Measurements from ENCODE around the gene CHL1. TPM values are rescaled to one million over a fixed set of nuclear protein-coding genes. Genes with fewer than 3 reads are reported as not detected.

The CHL1 gene
- total RNA-seq, 1 donor from 2014 or later: 0.44 TPM

DNA sequence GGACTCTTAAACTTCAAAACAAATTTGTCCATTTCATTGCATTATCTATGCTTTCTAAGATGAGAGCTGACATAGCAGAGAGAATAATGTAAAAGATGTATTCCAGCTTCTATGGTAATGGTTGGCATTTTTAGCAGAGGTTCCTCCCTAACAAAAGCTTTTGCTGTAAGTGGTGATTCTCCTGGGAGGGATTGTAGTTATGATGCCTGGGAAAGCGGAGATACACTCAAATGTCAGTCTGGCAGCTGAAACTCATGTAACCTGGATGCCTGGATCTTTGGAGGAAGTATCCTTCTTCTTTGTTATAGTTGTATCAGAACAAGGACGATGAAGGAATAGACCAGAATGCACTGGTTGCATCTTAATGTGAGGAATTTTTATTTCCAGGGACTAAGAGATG is 7.5 kb downstream of the CHL1 start:
- H3K27me3 Mint-ChIP-seq (ENCODE audit: low read depth): peaks cover 63% of the 10 kb centered on the region
- H3K4me3 Mint-ChIP-seq: no peak overlapping the region
- TF ChIP-seq, protein P1, sequence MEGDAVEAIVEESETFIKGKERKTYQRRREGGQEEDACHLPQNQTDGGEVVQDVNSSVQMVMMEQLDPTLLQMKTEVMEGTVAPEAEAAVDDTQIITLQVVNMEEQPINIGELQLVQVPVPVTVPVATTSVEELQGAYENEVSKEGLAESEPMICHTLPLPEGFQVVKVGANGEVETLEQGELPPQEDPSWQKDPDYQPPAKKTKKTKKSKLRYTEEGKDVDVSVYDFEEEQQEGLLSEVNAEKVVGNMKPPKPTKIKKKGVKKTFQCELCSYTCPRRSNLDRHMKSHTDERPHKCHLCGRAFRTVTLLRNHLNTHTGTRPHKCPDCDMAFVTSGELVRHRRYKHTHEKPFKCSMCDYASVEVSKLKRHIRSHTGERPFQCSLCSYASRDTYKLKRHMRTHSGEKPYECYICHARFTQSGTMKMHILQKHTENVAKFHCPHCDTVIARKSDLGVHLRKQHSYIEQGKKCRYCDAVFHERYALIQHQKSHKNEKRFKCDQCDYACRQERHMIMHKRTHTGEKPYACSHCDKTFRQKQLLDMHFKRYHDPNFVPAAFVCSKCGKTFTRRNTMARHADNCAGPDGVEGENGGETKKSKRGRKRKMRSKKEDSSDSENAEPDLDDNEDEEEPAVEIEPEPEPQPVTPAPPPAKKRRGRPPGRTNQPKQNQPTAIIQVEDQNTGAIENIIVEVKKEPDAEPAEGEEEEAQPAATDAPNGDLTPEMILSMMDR (conservative IDR thresholded peaks at IDR 0.05): no peak
- H3K36me3 Mint-ChIP-seq (ENCODE audit: low read depth): no peaks in the 10 kb centered on the region
- H3K27ac Mint-ChIP-seq (ENCODE audit: unreplicated experiment): no peak overlapping the region
- no peak for DNase-seq (ENCODE audit: low read depth, low spot score)
- no peaks in the 10 kb centered on the region for H3K9me3 Mint-ChIP-seq
- no peaks in the 10 kb centered on the region for H3K4me1 Mint-ChIP-seq

DNA sequence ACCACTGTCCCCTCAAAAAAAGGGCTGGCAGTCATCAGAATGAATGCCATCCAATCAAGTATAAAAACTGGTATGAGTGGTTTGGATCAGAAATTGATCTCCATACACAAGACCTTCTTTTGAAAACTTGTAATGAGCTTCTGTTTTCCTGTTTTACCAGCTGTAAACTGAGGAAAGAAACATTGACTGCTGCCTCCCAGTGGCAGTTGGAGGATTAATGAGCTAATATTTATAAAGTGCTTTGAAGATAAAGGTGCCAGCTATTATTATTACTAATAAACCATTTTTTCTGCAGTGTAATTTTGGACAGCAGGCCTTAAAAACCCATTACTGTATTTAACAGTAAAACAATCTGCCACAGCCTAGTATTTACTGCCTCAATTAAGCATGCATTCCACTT is 11.4 kb downstream of the CHL1 start:
- DNase-seq (ENCODE audit: low read depth, low spot score): no peak
- H3K4me1 Mint-ChIP-seq: no peaks in the 10 kb centered on the region
- H3K36me3 Mint-ChIP-seq (ENCODE audit: low read depth): no peaks in the 10 kb centered on the region
- H3K27me3 Mint-ChIP-seq (ENCODE audit: low read depth): peaks cover 42% of the 10 kb centered on the region
- H3K9me3 Mint-ChIP-seq: no peaks in the 10 kb centered on the region
- H3K4me3 Mint-ChIP-seq: no peak overlapping the region
- no peak overlapping the region for H3K27ac Mint-ChIP-seq (ENCODE audit: unreplicated experiment)
- TF ChIP-seq, protein P1 (conservative IDR thresholded peaks at IDR 0.05): no peak

DNA sequence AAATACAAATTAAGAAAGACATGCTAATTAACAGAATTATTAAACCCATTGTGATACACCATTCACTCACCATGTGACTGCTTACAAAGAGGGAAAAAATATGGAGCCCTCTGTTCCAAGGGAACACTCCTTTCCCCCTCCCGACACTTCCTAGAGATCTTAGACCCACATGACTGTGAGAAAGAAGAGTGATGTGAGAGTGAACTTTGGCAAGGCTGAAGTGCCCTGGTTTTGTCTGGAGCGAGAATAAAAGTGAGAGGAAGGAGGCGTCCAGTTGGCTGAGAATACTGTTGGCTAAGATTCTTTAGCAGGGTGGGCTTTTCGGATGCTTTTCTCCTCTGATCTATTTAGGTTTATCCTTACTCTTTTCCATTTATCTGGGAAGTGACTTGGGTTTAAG is 14.1 kb downstream of the CHL1 start:
- H3K27ac Mint-ChIP-seq (ENCODE audit: unreplicated experiment): no peak overlapping the region
- H3K4me3 Mint-ChIP-seq: no peak overlapping the region
- no peaks in the 10 kb centered on the region for H3K4me1 Mint-ChIP-seq
- peaks cover 27% of the 10 kb centered on the region for H3K27me3 Mint-ChIP-seq (ENCODE audit: low read depth)
- TF ChIP-seq, protein P1 (conservative IDR thresholded peaks at IDR 0.05): no peak
- no peaks in the 10 kb centered on the region for H3K36me3 Mint-ChIP-seq (ENCODE audit: low read depth)
- no peak for DNase-seq (ENCODE audit: low read depth, low spot score)
- no peaks in the 10 kb centered on the region for H3K9me3 Mint-ChIP-seq

DNA sequence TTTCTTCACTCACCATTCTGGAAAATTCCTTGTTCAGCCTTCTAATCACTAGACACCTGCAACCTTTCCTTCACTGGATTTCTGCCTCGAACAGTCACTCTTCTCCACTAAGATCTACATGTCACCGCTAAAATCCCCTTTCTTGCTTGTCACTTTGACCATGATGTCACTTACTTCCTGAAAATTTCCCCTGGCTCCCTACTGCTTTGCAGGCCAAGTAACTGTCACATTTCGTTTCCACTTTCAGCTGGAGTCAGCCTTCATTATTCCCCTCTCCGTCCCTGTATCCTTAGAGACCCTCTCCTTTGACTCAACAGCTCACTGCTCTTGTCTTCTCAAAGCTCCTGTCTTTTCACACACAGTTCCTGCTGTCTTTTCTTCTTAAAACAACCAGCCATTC is 15.9 kb downstream of the CHL1 start:
- H3K27me3 Mint-ChIP-seq (ENCODE audit: low read depth): peaks cover 24% of the 10 kb centered on the region
- no peak overlapping the region for H3K27ac Mint-ChIP-seq (ENCODE audit: unreplicated experiment)
- no peaks in the 10 kb centered on the region for H3K4me1 Mint-ChIP-seq
- no peaks in the 10 kb centered on the region for H3K36me3 Mint-ChIP-seq (ENCODE audit: low read depth)
- no peak for DNase-seq (ENCODE audit: low read depth, low spot score)
- no peak overlapping the region for H3K4me3 Mint-ChIP-seq
- H3K9me3 Mint-ChIP-seq: no peaks in the 10 kb centered on the region
- TF ChIP-seq, protein P1 (conservative IDR thresholded peaks at IDR 0.05): no peak

DNA sequence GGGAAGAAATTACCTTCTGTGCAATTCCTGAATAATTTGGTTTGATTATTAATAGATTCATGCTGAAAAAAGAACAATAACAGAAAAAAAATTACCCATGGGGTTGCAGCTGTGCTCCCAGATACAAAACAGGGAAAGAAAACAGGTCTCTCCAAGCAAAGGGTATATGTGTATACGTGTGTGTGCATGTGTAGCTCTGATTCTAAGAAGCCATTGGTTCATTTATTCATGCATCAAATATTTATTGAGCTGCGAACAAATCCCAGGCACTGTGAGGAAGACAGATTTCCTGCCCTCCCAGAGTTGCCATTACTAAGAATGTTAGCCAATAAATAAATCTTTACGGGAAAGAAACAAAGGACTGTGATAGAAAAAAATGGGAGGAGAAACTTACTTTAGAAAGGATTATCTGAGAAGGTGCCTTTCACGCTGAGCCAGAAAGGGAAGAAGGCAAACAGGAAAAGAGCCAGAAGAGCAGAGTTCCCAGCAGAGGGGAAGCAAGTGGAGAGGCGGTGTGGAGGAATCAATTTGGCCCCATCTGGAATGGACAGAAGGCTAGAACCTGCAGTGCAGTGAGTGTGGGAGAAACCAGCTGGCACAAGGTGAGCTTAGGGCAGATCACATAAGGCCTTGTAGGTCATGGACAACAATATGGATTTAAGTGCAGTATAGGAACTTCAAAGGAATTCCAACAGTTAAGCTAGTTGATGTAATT is 20.7 kb downstream of the CHL1 start:
- Mint-ChIP-seq H3K4me1 (no peaks in the 10 kb centered on the region), H3K4me3 (no peak overlapping the region), H3K27ac (ENCODE audit: unreplicated experiment) (no peak overlapping the region), H3K36me3 (ENCODE audit: low read depth) (no peaks in the 10 kb centered on the region), H3K27me3 (ENCODE audit: low read depth) (peaks cover 17% of the 10 kb centered on the region), H3K9me3 (peaks cover 7% of the 10 kb centered on the region)
- DNase-seq (ENCODE audit: low read depth, low spot score): no peak
- TF ChIP-seq, protein P1 (conservative IDR thresholded peaks at IDR 0.05): no peak

All from neural crest cell (in vitro differentiated cells).